HepG2 (cell line): ENCODE measurements around the gene IRAK2. TPM values are rescaled to one million over a fixed set of nuclear protein-coding genes. Genes with fewer than 3 reads are reported as not detected.

Experiments used
- ATAC-seq: fragments of 200-7000 bp; cut with Tn5 transposase; 3 replicates; pipeline ENCODE4 v1.9.1; 2020; ENCODE audit warnings: mild to moderate bottlenecking, moderate library complexity
- Bru-seq: library from RNA; stranded (reverse); fragments of 400-500 nt; gene quantifications from one replicate; lab custom pipeline; 2021; lab: Mats Ljungman, UMichigan
- BruChase-seq, 2 experiments: library from RNA; stranded (reverse); fragments of 400-500 nt; gene quantifications; one replicate each; lab custom pipeline; 2021; lab: Mats Ljungman, UMichigan
- BruUV-seq: library from RNA; stranded (reverse); fragments of 400-500 nt; replicated peaks from 2 replicates; lab custom pipeline; 2021; lab: Mats Ljungman, UMichigan
- CTCF ChIA-PET: fragments of 300-600 bp; formaldehyde crosslinking; extraction: SDS; loops from one replicate; lab custom pipeline; 2021; ENCODE audit warnings: low total read pairs, inconsistent platforms, low intra/inter-chr PET ratio; lab: Yijun Ruan, JAX
- POLR2A ChIA-PET: fragments of 350-600 bp; sonication (Branson Sonifier 250); formaldehyde crosslinking; loops from one replicate; lab custom pipeline; 2020; ENCODE audit warnings: antibody characterized with exemption, inconsistent platforms; lab: Yijun Ruan, JAX
- DNase-seq: peaks from one replicate; pipeline ENCODE4 v3.0.0-alpha.2; 2015; ENCODE audit warnings: low spot score
- FAIRE-seq: peaks from 3 replicates; lab custom pipeline; 2011; peaks lifted over from hg19 to GRCh38; lab: Jason Lieb, UNC
- H2AFZ ChIP-seq: one replicate; pipeline ENCODE4 v1.6.1; 2011; ENCODE audit warnings: low read length, inconsistent platforms
- H3K27ac ChIP-seq: fragments of 300-600 bp; 3 replicates; pipeline ENCODE4 v1.8.0; 2011; ENCODE audit warnings: mixed run types, mild to moderate bottlenecking, mixed read lengths, low read length, inconsistent platforms; ENCODE audit not compliant: insufficient read depth; ENCODE audit errors: extremely low read length
- H3K27me3 ChIP-seq, 2 experiments: fragments of 200-600 bp in 1 of 2; 2 replicates in 1 of 2; 3 replicates in 1 of 2; pipeline versions ENCODE4 v1.6.0 to v1.8.0; 2011; ENCODE audit warnings: low read length in 2 of 2, mild to moderate bottlenecking in 2 of 2, moderate library complexity in 2 of 2, inconsistent platforms in 1 of 2; ENCODE audit not compliant: insufficient read depth in 2 of 2, control insufficient read depth in 1 of 2
- H3K36me3 ChIP-seq, 2 experiments: fragments of 200-600 bp in 1 of 2; replicated peaks in 1 of 2; 2 replicates in 1 of 2; 3 replicates in 1 of 2; pipeline versions ENCODE4 v1.5.1 to v1.8.0; 2011; ENCODE audit warnings: low read length in 2 of 2, inconsistent platforms in 1 of 2; ENCODE audit not compliant: insufficient read depth in 2 of 2, control insufficient read depth in 1 of 2
- H3K4me1 ChIP-seq: 2 replicates; pipeline ENCODE4 v1.5.1; 2012; ENCODE audit warnings: low read length, inconsistent platforms; ENCODE audit not compliant: insufficient read depth
- H3K4me2 ChIP-seq: 2 replicates; pipeline ENCODE4 v1.6.0; 2011; ENCODE audit warnings: low read depth, low read length, inconsistent platforms
- H3K4me3 ChIP-seq, 3 experiments: fragments of 200-600 bp in 1 of 3; sonication (generic), shearing (Covaris generic) in 1 of 3; replicated peaks in 1 of 3; 2 replicates each; pipeline ENCODE4 v1.5.1; 2011 to 2016; ENCODE audit warnings: low read length in 3 of 3, inconsistent platforms in 2 of 3, low read depth in 2 of 3, mild to moderate bottlenecking in 2 of 3, control low read depth in 1 of 3, mixed read lengths in 1 of 3; ENCODE audit not compliant: insufficient read depth in 1 of 3
- H3K79me2 ChIP-seq: one replicate; pipeline ENCODE4 v1.6.1; 2011; ENCODE audit warnings: low read length, inconsistent platforms; ENCODE audit not compliant: insufficient read depth
- H3K9ac ChIP-seq: 2 replicates; pipeline ENCODE4 v1.6.0; 2011; ENCODE audit warnings: mild to moderate bottlenecking, low read depth, low read length, inconsistent platforms; ENCODE audit not compliant: insufficient read depth
- H3K9me3 ChIP-seq: 2 replicates; pipeline ENCODE4 v1.5.1; 2012; ENCODE audit warnings: mild to moderate bottlenecking, low read length
- H4K20me1 ChIP-seq: 2 replicates; pipeline ENCODE4 v1.6.0; 2011; ENCODE audit warnings: inconsistent platforms, mild to moderate bottlenecking, low read length, moderate library complexity; ENCODE audit not compliant: insufficient read depth
- DBP ChIP-seq: sonication (generic); formaldehyde crosslinking; IDR thresholded peaks from 2 replicates; pipeline ENCODE4 v1.4.0; 2020; ENCODE audit warnings: missing genetic modification reagents; ENCODE audit errors: not compliant biosample characterization
- FOXA1 ChIP-seq, 2 experiments: fragments of 450-650 bp in 1 of 2; sonication (generic) in 1 of 2; formaldehyde crosslinking in 1 of 2; IDR thresholded peaks; 2 replicates each; pipeline versions ENCODE4 v1.4.0 to v1.6.1; 2016 to 2020; ENCODE audit warnings: missing genetic modification reagents in 1 of 2
- GATAD2A ChIP-seq: IDR thresholded peaks from 2 replicates; pipeline ENCODE4 v1.6.1; 2016
- HDAC2 ChIP-seq: sonication (generic); formaldehyde crosslinking; IDR thresholded peaks from 2 replicates; pipeline ENCODE4 v1.4.0; 2020; ENCODE audit warnings: missing genetic modification reagents
- KLF6 ChIP-seq: IDR thresholded peaks from 2 replicates; pipeline ENCODE4 v1.8.0; 2016; ENCODE audit warnings: missing biosample characterization, missing genetic modification reagents
- MBD4 ChIP-seq: IDR thresholded peaks from 2 replicates; pipeline ENCODE4 v1.6.1; 2012; ENCODE audit warnings: low read length, inconsistent platforms, borderline replicate concordance
- SNAPC5 ChIP-seq: sonication (generic); formaldehyde crosslinking; IDR thresholded peaks from 2 replicates; pipeline ENCODE4 v1.8.1; 2023; ENCODE audit warnings: mild to moderate bottlenecking, missing genetic modification reagents, borderline replicate concordance
- TCF7L2 ChIP-seq: IDR thresholded peaks from 2 replicates; pipeline ENCODE4 v1.6.1; 2011; ENCODE audit warnings: mild to moderate bottlenecking, low read depth, low read length, moderate library complexity
- ZNF101 ChIP-seq: sonication (generic); formaldehyde crosslinking; IDR thresholded peaks from 2 replicates; pipeline ENCODE4 v1.4.0; 2020; ENCODE audit warnings: mild to moderate bottlenecking, low read depth, missing genetic modification reagents, borderline replicate concordance
- ZNF263 ChIP-seq: sonication (generic); formaldehyde crosslinking; IDR thresholded peaks from 2 replicates; pipeline ENCODE4 v1.4.0; 2020; ENCODE audit warnings: missing genetic modification reagents
- ZNF572 ChIP-seq: sonication (generic); formaldehyde crosslinking; IDR thresholded peaks from 2 replicates; pipeline ENCODE4 v1.5.1; 2020; ENCODE audit warnings: mild to moderate bottlenecking, missing genetic modification reagents
- ZNF704 ChIP-seq: sonication (generic); formaldehyde crosslinking; IDR thresholded peaks from 2 replicates; pipeline ENCODE4 v1.8.1; 2023; ENCODE audit warnings: mild to moderate bottlenecking, inconsistent platforms, moderate library complexity, missing genetic modification reagents, borderline replicate concordance
- ZNF784 ChIP-seq: sonication (generic); formaldehyde crosslinking; IDR thresholded peaks from 2 replicates; pipeline ENCODE4 v1.5.1; 2020; ENCODE audit warnings: missing genetic modification reagents, mild to moderate bottlenecking, borderline replicate concordance
- WGBS: methylation state at CpG from one replicate; pipeline ENCODE4 v1.1.6; 2017; ENCODE audit warnings: low lambda C conversion rate; 5-methylcytosine and 5-hydroxymethylcytosine counted together
- in situ Hi-C: cut with HindIII; loops from 2 replicates; pipeline ENCODE4 v1.10.0; 2017; ENCODE audit warnings: low pct_unique_long_range_greater_than_20kb; ENCODE audit not compliant: extremely low pct_ligation_motif_present
- intact Hi-C: fragments of 100-400 bp; cut with micrococcal nuclease; formaldehyde crosslinking; loops from one replicate; pipeline ENCODE4 v1.10.0; 2022; ENCODE audit not compliant: unreplicated experiment
- long read RNA-seq, 2 experiments: library from RNA in 1 of 2; library from polyadenylated mRNA in 1 of 2; stranded (forward) in 1 of 2; unstranded in 1 of 2; transcript quantifications; one replicate each; pipeline ENCODE4 v2.0.0, GENCODE V29; 2019 to 2022
- polyA minus RNA-seq, 3 experiments: library from RNA; depleted of rRNA, polyadenylated mRNA; stranded (reverse); fragments of >200 nt; gene quantifications; 2 replicates each; pipeline ENCODE4 v1.2.3, GENCODE V29; 2011; ENCODE audit warnings: low replicate concordance in 1 of 3
- polyA plus RNA-seq, 8 experiments: library from polyadenylated mRNA; depleted of rRNA in 3 of 8; stranded (reverse) in 7 of 8; unstranded in 1 of 8; fragments of >200 nt; fragmentation: Illumina TruSeq in 4 of 8; extraction: Trizol in 4 of 8; gene quantifications; 2 replicates each; pipeline versions ENCODE4 v1.2.1 to v1.2.3, GENCODE V29; 2011 to 2016; ENCODE audit warnings: low read depth in 4 of 8, missing spikeins in 1 of 8, mixed read lengths in 1 of 8; ENCODE audit not compliant: insufficient read depth in 1 of 8
- total RNA-seq, 5 experiments: library from RNA; depleted of rRNA; stranded (reverse); fragments of >200 nt; fragmentation: Illumina TruSeq; extraction: Trizol; gene quantifications; 2 replicates each; pipeline ENCODE4 v1.2.3, GENCODE V29; 2016; ENCODE audit warnings: low read depth in 1 of 5

The IRAK2 gene
- 13.1 and 15.3 TPM in 2 replicates for total RNA-seq (2016; rRNA removed; fragmentation: Illumina TruSeq; extraction: Trizol)
- total RNA-seq (2016; cell fraction: cytosol; rRNA removed; fragmentation: Illumina TruSeq; extraction: Trizol; ENCODE audit: low read depth) = 1.5 and 1.7 TPM in 2 replicates
- 12.7 and 14.4 TPM in 2 replicates for total RNA-seq (2016; cell fraction: insoluble cytoplasmic fraction; rRNA removed; fragmentation: Illumina TruSeq; extraction: Trizol)
- 5.2 TPM in 2 replicates for total RNA-seq (2016; cell fraction: membrane; rRNA removed; fragmentation: Illumina TruSeq; extraction: Trizol)
- 8.0 and 8.2 TPM in 2 replicates for total RNA-seq (2016; cell fraction: nucleus; rRNA removed; fragmentation: Illumina TruSeq; extraction: Trizol)
- 23.3 and 27.9 TPM in 2 replicates for polyA plus RNA-seq (2011; rRNA removed)
- 20.5 and 24.9 TPM in 2 replicates for polyA plus RNA-seq (2011; cell fraction: cytosol; rRNA removed)
- 10.1 and 12.7 TPM in 2 replicates for polyA plus RNA-seq (2011; cell fraction: nucleus; rRNA removed)
- 12.4 and 13.3 TPM in 2 replicates for polyA plus RNA-seq (2012)
- polyA plus RNA-seq (2016; cell fraction: cytosol; fragmentation: Illumina TruSeq; extraction: Trizol; ENCODE audit: low read depth) = 0.59 and 0.79 TPM in 2 replicates
- polyA plus RNA-seq (2016; cell fraction: insoluble cytoplasmic fraction; fragmentation: Illumina TruSeq; extraction: Trizol; ENCODE audit: low read depth) = 11.6 and 13.6 TPM in 2 replicates
- polyA plus RNA-seq (2016; cell fraction: membrane; fragmentation: Illumina TruSeq; extraction: Trizol; ENCODE audit: low read depth) = 1.8 and 2.2 TPM in 2 replicates
- 9.0 and 10.2 TPM in 2 replicates for polyA plus RNA-seq (2016; cell fraction: nucleus; fragmentation: Illumina TruSeq; extraction: Trizol; ENCODE audit: insufficient read depth, low read depth)
- polyA minus RNA-seq (2011; rRNA and poly(A)+ RNA removed; ENCODE audit: low replicate concordance) = 11.7 and 37.7 TPM in 2 replicates
- 15.0 and 20.4 TPM in 2 replicates for polyA minus RNA-seq (2011; cell fraction: cytosol; rRNA and poly(A)+ RNA removed)
- 9.5 and 12.4 TPM in 2 replicates for polyA minus RNA-seq (2011; cell fraction: nucleus; rRNA and poly(A)+ RNA removed)
- percentile 66 among the genes with signal in this experiment for Bru-seq, nascent RNA
- BruChase-seq, experiment 1, labeled RNA remaining after a 6-hour chase = percentile 75 among the genes with signal in this experiment
- BruChase-seq, experiment 2, labeled RNA remaining after a 2-hour chase = percentile 72 among the genes with signal in this experiment
- long read RNA-seq, experiment 1, partial matches to known transcripts = 0 of 6 reads
- long read RNA-seq, experiment 1, other reads (novel, unspliced or antisense) = 3 of 6 reads
- long read RNA-seq, experiment 2, transcript IRAK2-201 (13 exons, 3,483 nt) = major isoform, 6 of 25 reads
- long read RNA-seq, experiment 2, partial matches to known transcripts = 14 of 25 reads
- long read RNA-seq, experiment 2, other reads (novel, unspliced or antisense) = 5 of 25 reads

- Histone ChIP-seq H3K4me2 (peak within 1 kb of the TSS; percentile 98), H3K9ac (peak within 1 kb of the TSS; percentile 93), H3K9me3 (no peaks in the 10 kb centered on the region), H3K27me3 (no peaks in the 10 kb centered on the region; a peak in 1 of 5 replicates), H3K79me2 (peaks cover 18% of the 10 kb centered on the region), H3K27ac (peak within 1 kb of the TSS; percentile 76), H2AFZ (peak within 1 kb of the TSS; percentile 28), H4K20me1 (no peaks in the 10 kb centered on the region), H3K36me3 (0 out of 5 replicates have a peak, but pooled peaks cover 0 to 5% of the 10 kb centered on the region in 2 experiments), H3K4me3 (peak within 1 kb of the TSS; percentile 85 to 95 (median 88)), H3K4me1 (peaks cover 70% of the 10 kb centered on the region)
- BruUV-seq = no TSS peak
- DNase-seq (peak; percentile 35), FAIRE-seq (no peak), ATAC-seq (peak; percentile 87)
- in situ Hi-C loops (loop anchor here (10.0 kb wide), 1 partner anchor 60 kb away; no protein-coding TSS in a partner anchor), intact Hi-C loops (loop anchor here (1.0 to 5.0 kb wide), 2 partner anchors 38 to 61 kb away; no protein-coding TSS in a partner anchor)
- ChIA-PET POLR2A (interaction anchor here (0.6 to 3.4 kb wide), 8 partner anchors 21 to 264 kb away, joined by 3 to 38 read pairs (median 3); partner anchors contain the start of gene VHL), CTCF (interaction anchor here (2.2 kb wide), 1 partner anchor 60 kb away, joined by 8 read pairs; no protein-coding TSS in a partner anchor)
- WGBS = 1% methylated on average over 28 of the region's 76 CpGs
- TF ChIP-seq FOXA1 (IDR thresholded peaks at IDR 0.05) = no peak
- TF ChIP-seq FOXA1 (CRISPR knock-in tag; IDR thresholded peaks at IDR 0.05) = no peak
- TF ChIP-seq MBD4 = no peak
- TF ChIP-seq ZNF263 (CRISPR knock-in tag) = no peak
- TF ChIP-seq ZNF704 (CRISPR knock-in tag) = 0 out of 2 replicates have a peak, but pooled peaks have one; percentile 34
- TF ChIP-seq ZNF101 = 0 out of 2 replicates have a peak, but pooled peaks have one; percentile 25
- TF ChIP-seq DBP (CRISPR knock-in tag) = no peak
- 0 out of 2 replicates have a peak, but pooled peaks have one; percentile 30 for TF ChIP-seq KLF6
- no peak for TF ChIP-seq ZNF572 (CRISPR knock-in tag)
- TF ChIP-seq SNAPC5 = no peak
- TF ChIP-seq GATAD2A = 0 out of 2 replicates have a peak, but pooled peaks have one; percentile 20
- TF ChIP-seq HDAC2 (CRISPR knock-in tag) = 0 out of 2 replicates have a peak, but pooled peaks have one; percentile 41
- TF ChIP-seq TCF7L2 = no peak
- no peak for TF ChIP-seq ZNF784 (CRISPR knock-in tag)
Measured at GRCh38 chr3:10164546-10165393, at the start of gene IRAK2. Gene IRAK2 (plus strand): TSS chr3:10164919. CDS start chr3:10164955, 36 bp downstream.
